WTC11 (cell line): ENCODE measurements around the gene RGS13. TPM values are rescaled to one million over a fixed set of nuclear protein-coding genes. Genes with fewer than 3 reads are reported as not detected.

Source experiments
- ATAC-seq: fragments of 200-7000 bp; cut with Tn5 transposase; 2 replicates; pipeline ENCODE4 v1.10.0; 2021; ENCODE audit warnings: mild to moderate bottlenecking, moderate library complexity
- CTCF ChIA-PET: fragments of 300-600 bp; sonication (Branson Sonifier 250); formaldehyde crosslinking; loops from one replicate; lab custom pipeline; 2021; ENCODE audit warnings: antibody characterized with exemption; lab: Charles Lee
- POLR2A ChIA-PET: fragments of 350-600 bp; sonication (Branson Sonifier 250); formaldehyde crosslinking; loops from one replicate; lab custom pipeline; 2021; ENCODE audit warnings: antibody characterized with exemption; lab: Charles Lee
- DNase-seq: peaks from one replicate; pipeline ENCODE4 v3.0.0; 2021; ENCODE audit warnings: low spot score
- H3K27ac Mint-ChIP-seq: 2 replicates; pipeline ENCODE4 v1.8.0; 2021; ENCODE audit warnings: mixed read lengths
- H3K27me3 Mint-ChIP-seq: 2 replicates; pipeline ENCODE4 v1.8.0; 2021; ENCODE audit warnings: low read depth, mild to moderate bottlenecking, moderate library complexity, mixed read lengths
- H3K36me3 Mint-ChIP-seq: 2 replicates; pipeline ENCODE4 v1.8.0; 2021; ENCODE audit warnings: mixed read lengths
- H3K4me1 Mint-ChIP-seq: 2 replicates; pipeline ENCODE4 v1.8.0; 2022; ENCODE audit warnings: mixed read lengths
- H3K4me3 Mint-ChIP-seq: 2 replicates; pipeline ENCODE4 v1.8.0; 2021; ENCODE audit warnings: mild to moderate bottlenecking, moderate library complexity, mixed read lengths
- H3K9me3 Mint-ChIP-seq: 2 replicates; pipeline ENCODE4 v1.8.0; 2021; ENCODE audit warnings: mixed read lengths
- AR ChIP-seq: fragments of 250-450 bp; sonication (Bioruptor Pico); IDR thresholded peaks from 2 replicates; pipeline ENCODE4 v1.9.0; 2021; ENCODE audit warnings: mild to moderate bottlenecking
- ARID4B ChIP-seq: sonication (generic); formaldehyde crosslinking; IDR thresholded peaks from 2 replicates; pipeline ENCODE4 v1.8.0; 2023; ENCODE audit warnings: missing genetic modification reagents, mild to moderate bottlenecking, borderline replicate concordance
- CTCF ChIP-seq: fragments of 200-600 bp; IDR thresholded peaks from 2 replicates; pipeline ENCODE4 v1.8.0; 2022; ENCODE audit warnings: antibody characterized with exemption
- EMX1 ChIP-seq: fragments of 250-450 bp; sonication (Bioruptor Pico); IDR thresholded peaks from 2 replicates; pipeline ENCODE4 v1.8.0; 2021; ENCODE audit warnings: mild to moderate bottlenecking
- FOXP1 ChIP-seq: sonication (generic); formaldehyde crosslinking; IDR thresholded peaks from 2 replicates; pipeline ENCODE4 v1.8.0; 2022; ENCODE audit warnings: missing genetic modification reagents, mild to moderate bottlenecking, moderate library complexity, borderline replicate concordance
- GABPB1 ChIP-seq: sonication (generic); formaldehyde crosslinking; IDR thresholded peaks from 2 replicates; pipeline ENCODE4 v1.8.1; 2023; ENCODE audit warnings: mild to moderate bottlenecking, missing genetic modification reagents
- GRHL2 ChIP-seq: fragments of 250-450 bp; sonication (Bioruptor Pico); IDR thresholded peaks from 2 replicates; pipeline ENCODE4 v1.8.0; 2022; ENCODE audit warnings: mild to moderate bottlenecking, moderate library complexity; ENCODE audit not compliant: insufficient replicate concordance, severe bottlenecking
- HMGXB4 ChIP-seq: sonication (generic); formaldehyde crosslinking; IDR thresholded peaks from 2 replicates; pipeline ENCODE4 v1.8.1; 2023; ENCODE audit warnings: mild to moderate bottlenecking, moderate library complexity, missing genetic modification reagents
- JUN ChIP-seq: sonication (generic); formaldehyde crosslinking; IDR thresholded peaks from 2 replicates; pipeline ENCODE4 v1.8.0; 2023; ENCODE audit warnings: mild to moderate bottlenecking, missing genetic modification reagents
- KAT7 ChIP-seq: sonication (generic); formaldehyde crosslinking; IDR thresholded peaks from 2 replicates; pipeline ENCODE4 v1.8.1; 2023; ENCODE audit warnings: missing genetic modification reagents, mild to moderate bottlenecking, borderline replicate concordance
- MYBL2 ChIP-seq: sonication (generic); formaldehyde crosslinking; IDR thresholded peaks from 2 replicates; pipeline ENCODE4 v1.8.1; 2023; ENCODE audit warnings: mild to moderate bottlenecking, moderate library complexity, missing genetic modification reagents
- NFE2L1 ChIP-seq: sonication (generic); formaldehyde crosslinking; IDR thresholded peaks from 2 replicates; pipeline ENCODE4 v1.8.1; 2023; ENCODE audit warnings: missing genetic modification reagents
- NR1H2 ChIP-seq: sonication (generic); formaldehyde crosslinking; IDR thresholded peaks from 2 replicates; pipeline ENCODE4 v1.9.0; 2021; ENCODE audit warnings: mild to moderate bottlenecking, moderate library complexity, missing genetic modification reagents
- NR3C1 ChIP-seq: sonication (generic); formaldehyde crosslinking; conservative IDR thresholded peaks from 2 replicates; pipeline ENCODE4 v1.8.1; 2023; ENCODE audit warnings: low read depth, mild to moderate bottlenecking, missing genetic modification reagents
- PREB ChIP-seq: sonication (generic); formaldehyde crosslinking; IDR thresholded peaks from 2 replicates; pipeline ENCODE4 v1.8.1; 2022; ENCODE audit warnings: mild to moderate bottlenecking, missing genetic modification reagents, moderate library complexity, borderline replicate concordance
- TP53 ChIP-seq: sonication (generic); formaldehyde crosslinking; IDR thresholded peaks from 2 replicates; pipeline ENCODE4 v1.8.1; 2023; ENCODE audit warnings: mild to moderate bottlenecking, missing genetic modification reagents
- ZNF121 ChIP-seq: sonication (generic); formaldehyde crosslinking; IDR thresholded peaks from 2 replicates; pipeline ENCODE4 v1.8.0; 2023; ENCODE audit warnings: missing genetic modification reagents
- ZNF219 ChIP-seq: sonication (generic); formaldehyde crosslinking; IDR thresholded peaks from 2 replicates; pipeline ENCODE4 v1.8.0; 2023; ENCODE audit warnings: missing genetic modification reagents, mild to moderate bottlenecking, borderline replicate concordance
- ZNF396 ChIP-seq: fragments of 250-450 bp; sonication (Bioruptor Pico); IDR thresholded peaks from 2 replicates; pipeline ENCODE4 v1.8.0; 2021; ENCODE audit warnings: mild to moderate bottlenecking, moderate library complexity, borderline replicate concordance
- ZNF416 ChIP-seq: fragments of 250-450 bp; sonication (Bioruptor Pico); IDR thresholded peaks from 2 replicates; pipeline ENCODE4 v1.9.0; 2021; ENCODE audit warnings: mild to moderate bottlenecking, inconsistent platforms
- total RNA-seq: library from RNA; stranded (reverse); gene quantifications from 3 replicates; pipeline ENCODE4 v1.2.3, GENCODE V29; 2021

RGS13 gene
- total RNA-seq, 1 experiment from 2014 or later, result not detected

- Mint-ChIP-seq H3K4me1 (no peaks in the 10 kb centered on the region), H3K36me3 (no peaks in the 10 kb centered on the region), H3K27ac (no peak overlapping the region), H3K4me3 (no peak overlapping the region)
- POLR2A ChIA-PET, result no interaction called here
- no peak for DNase-seq
- TF ChIP-seq ARID4B (CRISPR knock-in tag), result no peak
- TF ChIP-seq NFE2L1 (CRISPR knock-in tag), result no peak
- TF ChIP-seq ZNF396 (CRISPR knock-in tag), result no peak
- TF ChIP-seq ZNF219 (CRISPR knock-in tag), result no peak
- no peak for TF ChIP-seq TP53 (CRISPR knock-in tag)
- TF ChIP-seq GRHL2, result no peak
- no peak for TF ChIP-seq CTCF
- no peak for TF ChIP-seq NR3C1 (CRISPR knock-in tag)
- TF ChIP-seq MYBL2 (CRISPR knock-in tag), result no peak
- TF ChIP-seq KAT7, result no peak
- no peak for TF ChIP-seq NR1H2 (CRISPR knock-in tag)
- TF ChIP-seq, all 79 proteins: peak for 0
- no peak for ATAC-seq
- CTCF ChIA-PET, result no interaction called here
- no peaks in the 10 kb centered on the region for H3K27me3 Mint-ChIP-seq
- no peaks in the 10 kb centered on the region for H3K9me3 Mint-ChIP-seq
Measured at GRCh38 chr1:192608671-192609070, 27.3 kb upstream of the RGS13 start.

- no peaks in the 10 kb centered on the region for H3K4me1 Mint-ChIP-seq
- ChIA-PET CTCF (interaction anchor here (1.3 kb wide), 1 partner anchor 132 kb away, joined by 5 read pairs; no protein-coding TSS in a partner anchor), POLR2A (no interaction called here)
- H3K4me3 Mint-ChIP-seq, result no peak overlapping the region
- no peaks in the 10 kb centered on the region for H3K36me3 Mint-ChIP-seq
- H3K27me3 Mint-ChIP-seq, result no peaks in the 10 kb centered on the region
- H3K9me3 Mint-ChIP-seq, result no peaks in the 10 kb centered on the region
- no peak for DNase-seq
- no peak for ATAC-seq
- no peak overlapping the region for H3K27ac Mint-ChIP-seq
- TF ChIP-seq GABPB1 (CRISPR knock-in tag) (no peak), JUN (CRISPR knock-in tag) (no peak), ZNF121 (CRISPR knock-in tag) (no peak), FOXP1 (CRISPR knock-in tag) (no peak), EMX1 (CRISPR knock-in tag) (no peak), PREB (CRISPR knock-in tag) (no peak), CTCF (no peak), AR (CRISPR knock-in tag) (no peak), ZNF219 (CRISPR knock-in tag) (no peak), ZNF416 (no peak), HMGXB4 (no peak)
Measured at GRCh38 chr1:192609110-192610079, 26.6 kb upstream of the RGS13 start.
